GM12874 (cell line): Measurements from ENCODE around the gene NLGN1.

Experiments
- CTCF ChIP-seq: IDR thresholded peaks from 2 replicates; pipeline ENCODE4 v1.5.1; 2011; ENCODE audit warnings: low read depth, mild to moderate bottlenecking, control low read depth, low read length, moderate library complexity; ENCODE audit not compliant: insufficient read depth

The NLGN1 gene

GRCh38 chr3:173591401-173591800, 193.9 kb downstream of the NLGN1 start:
- TF ChIP-seq CTCF = no peak

- TF ChIP-seq CTCF = no peak
Measured at GRCh38 chr3:173599673-173600072, 202.1 kb downstream of the NLGN1 start.

- no peak for TF ChIP-seq CTCF
Measured at GRCh38 chr3:173614522-173614921, 217.0 kb downstream of the NLGN1 start.

- TF ChIP-seq CTCF = no peak
Measured at GRCh38 chr3:173615661-173616060, 218.1 kb downstream of the NLGN1 start.

GRCh38 chr3:173617490-173617889, 219.9 kb downstream of the NLGN1 start:
- TF ChIP-seq CTCF = no peak

GRCh38 chr3:173618148-173618547, 220.6 kb downstream of the NLGN1 start:
- TF ChIP-seq CTCF = no peak

- no peak for TF ChIP-seq CTCF
Measured at GRCh38 chr3:173618703-173619102, 221.2 kb downstream of the NLGN1 start.

- TF ChIP-seq CTCF = no peak
Measured at GRCh38 chr3:173622166-173622565, 224.6 kb downstream of the NLGN1 start.
